Fibroblast of lung (primary cell): Measurements from ENCODE around the gene CEP70.

Experiments
- CTCF ChIP-seq, 2 donors: IDR thresholded peaks in 1 of 2; conservative IDR thresholded peaks in 1 of 2; 1 replicate in 1 of 2; 2 replicates in 1 of 2; pipeline ENCODE4 v1.5.1; 2011 to 2012; ENCODE audit warnings: low read length in 2 of 2, control low read depth in 1 of 2, inconsistent platforms in 1 of 2, low read depth in 1 of 2, mild to moderate bottlenecking in 1 of 2
- EZH2 ChIP-seq: IDR thresholded peaks from 2 replicates; pipeline ENCODE4 v1.5.1; 2012; ENCODE audit warnings: low read length, control low read depth, mild to moderate bottlenecking; ENCODE audit errors: missing control alignments

- TF ChIP-seq CTCF (conservative IDR thresholded peaks at IDR 0.05 in 1 of 2, IDR thresholded peaks at IDR 0.05 in 1 of 2; ENCODE audit: low read depth in 1 of 2, low read length in 2 of 2) (no peak), EZH2 (no peak)
Observed at GRCh38 chr3:138467931-138468330, 126.1 kb downstream of the CEP70 start.
